ENCODE results near the gene WDFY4.

The WDFY4 gene

DNA sequence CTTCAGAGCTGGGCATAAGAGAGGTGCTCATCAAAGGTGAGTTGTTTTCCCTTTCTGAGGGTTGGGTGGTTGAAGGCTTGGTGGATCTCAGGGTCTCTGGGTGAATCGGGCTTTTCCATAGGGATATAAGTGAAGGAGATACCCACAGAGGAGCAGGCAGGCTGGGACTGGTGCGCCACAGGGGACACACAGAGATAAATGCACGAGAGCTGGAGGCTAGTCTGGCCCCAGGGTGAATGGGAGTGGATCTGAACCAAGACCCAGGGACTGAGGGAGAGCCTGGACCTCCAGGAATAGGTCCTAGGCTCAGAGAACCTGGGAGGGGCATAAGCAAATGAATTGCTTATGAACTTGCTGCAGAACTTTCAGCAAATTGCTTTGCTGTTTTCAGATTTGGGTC lies 193.4 kb downstream of the WDFY4 start:
- Histone ChIP-seq H3K27ac (ENCODE audit: poor library complexity, severe bottlenecking) (no peak overlapping the region), H3K4me3 (ENCODE audit: severe bottlenecking) (no peak overlapping the region), H3K36me3 (ENCODE audit: low read depth) (no peaks in the 10 kb centered on the region), H3K9me3 (ENCODE audit: severe bottlenecking) (no peaks in the 10 kb centered on the region), H3K4me1 (ENCODE audit: insufficient read depth, poor library complexity, severe bottlenecking) (no peaks in the 10 kb centered on the region), H3K27me3 (ENCODE audit: insufficient read depth, poor library complexity, severe bottlenecking) (no peaks in the 10 kb centered on the region)
- DNase-seq (ENCODE audit: low spot score) (no peak), ATAC-seq (ENCODE audit: low read depth) (no peak)
- no peak for TF ChIP-seq CTCF (IDR thresholded peaks at IDR 0.05; ENCODE audit: poor library complexity, severe bottlenecking)

DNA sequence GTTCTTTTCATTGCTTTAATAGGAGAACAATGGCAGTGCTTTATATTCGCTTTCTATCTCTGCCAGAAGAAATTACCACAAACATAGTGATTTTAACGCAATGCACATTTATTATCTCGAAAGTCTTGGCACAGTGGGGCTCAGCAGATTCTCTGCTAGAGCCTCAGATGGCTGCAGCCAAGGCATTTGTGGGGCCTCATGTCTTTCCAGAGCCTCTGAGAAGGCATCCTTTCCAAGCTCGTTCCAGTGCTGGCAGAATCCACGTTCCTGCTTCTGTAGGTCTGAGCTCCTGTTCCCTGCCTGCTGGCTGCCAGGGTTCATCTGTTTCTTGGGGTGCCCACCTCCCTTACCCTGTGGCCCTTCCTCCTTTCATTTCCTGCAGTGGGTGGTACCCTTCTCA lies 194.8 kb downstream of the WDFY4 start:
- DNase-seq (ENCODE audit: low spot score) (no peak), ATAC-seq (ENCODE audit: low read depth) (no peak)
- no peaks in the 10 kb centered on the region for H3K9me3 ChIP-seq (ENCODE audit: severe bottlenecking)
- no peak overlapping the region for H3K4me3 ChIP-seq (ENCODE audit: severe bottlenecking)
- no peaks in the 10 kb centered on the region for H3K4me1 ChIP-seq (ENCODE audit: insufficient read depth, poor library complexity, severe bottlenecking)
- TF ChIP-seq CTCF (IDR thresholded peaks at IDR 0.05; ENCODE audit: poor library complexity, severe bottlenecking), result no peak
- no peak overlapping the region for H3K27ac ChIP-seq (ENCODE audit: poor library complexity, severe bottlenecking)
- no peaks in the 10 kb centered on the region for H3K36me3 ChIP-seq (ENCODE audit: low read depth)
- H3K27me3 ChIP-seq (ENCODE audit: insufficient read depth, poor library complexity, severe bottlenecking), result no peaks in the 10 kb centered on the region

DNA sequence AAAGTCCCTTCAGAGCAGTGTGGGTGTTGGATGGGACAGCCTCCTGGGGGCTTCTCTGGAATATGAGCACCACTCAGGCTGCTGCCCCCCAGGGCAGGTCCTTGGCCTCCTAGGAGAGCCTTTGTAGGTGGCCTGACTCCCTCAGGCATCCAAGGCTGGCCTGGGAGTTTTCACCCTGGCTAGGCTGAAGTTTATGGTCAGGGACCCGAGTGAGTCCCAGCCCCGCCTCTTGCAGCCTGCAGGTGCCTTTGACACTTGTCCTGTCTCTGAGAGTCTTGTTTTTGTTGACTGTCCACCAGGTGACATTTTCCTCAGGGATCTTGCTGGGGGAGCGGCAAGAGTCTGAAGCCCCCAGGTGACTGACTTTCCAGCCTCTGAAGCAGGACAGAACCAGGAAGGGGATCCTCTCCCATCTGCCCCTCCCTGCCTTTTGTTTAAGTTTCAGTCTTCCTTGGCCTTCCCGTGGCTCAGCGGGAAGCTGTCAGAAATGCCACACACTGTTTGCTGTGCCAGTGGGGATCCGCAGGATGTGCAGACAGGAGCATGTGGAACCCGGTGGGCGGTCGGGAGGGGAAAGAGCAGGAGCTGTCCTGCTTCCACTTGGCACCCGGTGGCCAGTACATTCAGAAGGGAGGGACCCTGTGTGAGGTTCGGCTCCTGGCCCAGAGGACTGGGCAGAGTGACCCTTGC lies 195.5 kb downstream of the WDFY4 start:
- TF ChIP-seq CTCF (IDR thresholded peaks at IDR 0.05; ENCODE audit: poor library complexity, severe bottlenecking), result no peak
- Histone ChIP-seq H3K36me3 (ENCODE audit: low read depth) (no peaks in the 10 kb centered on the region), H3K27ac (ENCODE audit: poor library complexity, severe bottlenecking) (no peak overlapping the region), H3K9me3 (ENCODE audit: severe bottlenecking) (no peaks in the 10 kb centered on the region), H3K4me1 (ENCODE audit: insufficient read depth, poor library complexity, severe bottlenecking) (no peaks in the 10 kb centered on the region), H3K27me3 (ENCODE audit: insufficient read depth, poor library complexity, severe bottlenecking) (no peaks in the 10 kb centered on the region), H3K4me3 (ENCODE audit: severe bottlenecking) (no peak overlapping the region)
- DNase-seq (ENCODE audit: low spot score) (no peak), ATAC-seq (ENCODE audit: low read depth) (no peak)

DNA sequence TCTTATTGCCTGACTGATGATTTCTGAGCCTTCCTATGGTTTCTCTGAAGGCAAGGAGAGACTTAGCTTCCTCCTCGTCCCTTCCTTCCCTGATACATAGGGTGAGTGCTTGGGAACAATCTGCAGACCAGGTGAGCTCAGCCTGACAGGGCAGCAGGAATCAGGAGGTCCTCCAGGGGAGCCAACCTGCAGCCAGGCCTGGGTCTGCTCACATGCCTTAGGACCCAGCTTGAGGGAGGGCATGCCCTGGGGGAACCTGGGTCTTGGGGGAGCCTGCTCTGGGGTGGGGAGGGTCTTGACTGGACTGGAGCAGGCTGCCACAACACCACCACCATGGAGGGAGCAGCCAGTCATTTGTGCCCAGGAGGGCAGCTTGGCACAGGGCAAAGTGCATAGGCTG lies 197.3 kb downstream of the WDFY4 start:
- Histone ChIP-seq H3K4me1 (ENCODE audit: insufficient read depth, poor library complexity, severe bottlenecking) (no peaks in the 10 kb centered on the region), H3K27ac (ENCODE audit: poor library complexity, severe bottlenecking) (no peak overlapping the region), H3K9me3 (ENCODE audit: severe bottlenecking) (no peaks in the 10 kb centered on the region), H3K27me3 (ENCODE audit: insufficient read depth, poor library complexity, severe bottlenecking) (no peaks in the 10 kb centered on the region), H3K36me3 (ENCODE audit: low read depth) (no peaks in the 10 kb centered on the region), H3K4me3 (ENCODE audit: severe bottlenecking) (no peak overlapping the region)
- DNase-seq (ENCODE audit: low spot score), result no peak
- ATAC-seq (ENCODE audit: low read depth), result no peak
- TF ChIP-seq CTCF (IDR thresholded peaks at IDR 0.05; ENCODE audit: poor library complexity, severe bottlenecking), result no peak

DNA sequence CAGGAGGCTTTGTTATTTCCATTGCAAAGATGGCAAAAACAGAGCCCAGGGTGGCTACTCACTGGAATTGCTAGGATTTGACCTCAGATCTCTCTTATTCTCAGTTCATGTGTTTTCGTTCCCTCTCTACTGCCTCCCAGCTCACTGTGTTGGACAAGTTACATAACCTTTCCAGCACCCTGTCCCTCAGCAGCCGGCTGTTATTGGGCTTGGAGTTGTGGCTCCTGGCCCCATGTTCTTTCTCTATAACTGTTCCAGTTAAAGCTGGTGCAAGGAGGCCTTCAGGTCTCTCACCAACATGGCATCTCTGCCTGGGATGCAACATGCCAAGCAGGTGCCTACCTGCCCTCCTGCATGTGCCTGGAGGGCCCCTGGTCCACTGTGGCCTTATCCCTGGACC lies 198.2 kb downstream of the WDFY4 start:
- ATAC-seq (ENCODE audit: low read depth) (no peak), DNase-seq (ENCODE audit: low spot score) (no peak)
- Histone ChIP-seq H3K27me3 (ENCODE audit: insufficient read depth, poor library complexity, severe bottlenecking) (no peaks in the 10 kb centered on the region), H3K4me1 (ENCODE audit: insufficient read depth, poor library complexity, severe bottlenecking) (no peaks in the 10 kb centered on the region), H3K36me3 (ENCODE audit: low read depth) (no peaks in the 10 kb centered on the region), H3K4me3 (ENCODE audit: severe bottlenecking) (no peak overlapping the region), H3K9me3 (ENCODE audit: severe bottlenecking) (no peaks in the 10 kb centered on the region), H3K27ac (ENCODE audit: poor library complexity, severe bottlenecking) (no peak overlapping the region)
- no peak for TF ChIP-seq CTCF (IDR thresholded peaks at IDR 0.05; ENCODE audit: poor library complexity, severe bottlenecking)
